Natural killer cell (primary cell): ENCODE results near the gene ASTE1. TPM values are rescaled to one million over a fixed set of nuclear protein-coding genes. Genes with fewer than 3 reads are reported as not detected.

Experiments used
- ATAC-seq, 3 donors: fragments of 150-1000 bp in 2 of 3; fragments of 200-7000 bp in 1 of 3; cut with Tn5 transposase; 1 replicate in 1 of 3; 2 replicates in 2 of 3; pipeline ENCODE4 v1.10.0; 2021; ENCODE audit warnings: mild to moderate bottlenecking in 2 of 3, moderate library complexity in 2 of 3
- DNase-seq, 2 donors: peaks; one replicate each; pipeline versions ENCODE4 v3.0.0 to v3.0.0-alpha.2; 2013 to 2021; ENCODE audit warnings: mixed read lengths in 1 of 2
- H3K27ac ChIP-seq: one replicate; pipeline ENCODE4 v1.5.1; 2013; ENCODE audit warnings: mild to moderate bottlenecking, low read length
- H3K27me3 ChIP-seq: one replicate; pipeline ENCODE4 v1.6.1; 2013; ENCODE audit warnings: low read length; ENCODE audit not compliant: control insufficient read depth, insufficient read depth
- H3K36me3 ChIP-seq: one replicate; pipeline ENCODE4 v1.6.1; 2013; ENCODE audit warnings: low read length; ENCODE audit not compliant: control insufficient read depth, insufficient read depth
- H3K4me1 ChIP-seq: one replicate; pipeline ENCODE4 v1.6.1; 2013; ENCODE audit warnings: low read length; ENCODE audit not compliant: control insufficient read depth, insufficient read depth
- H3K4me3 ChIP-seq: one replicate; pipeline ENCODE4 v1.5.1; 2013; ENCODE audit warnings: low read length
- H3K9me3 ChIP-seq: one replicate; pipeline ENCODE4 v1.6.1; 2013; ENCODE audit warnings: low read length; ENCODE audit not compliant: control insufficient read depth, insufficient read depth
- H3K27ac Mint-ChIP-seq, 2 donors: one replicate each; pipeline ENCODE4 v1.8.0; 2022; ENCODE audit warnings: mild to moderate bottlenecking in 2 of 2, mixed read lengths in 2 of 2, moderate library complexity in 1 of 2
- H3K27me3 Mint-ChIP-seq, 2 donors: one replicate each; pipeline ENCODE4 v1.8.0; 2022; ENCODE audit warnings: low read depth in 2 of 2, mixed read lengths in 2 of 2
- H3K36me3 Mint-ChIP-seq: one replicate; pipeline ENCODE4 v1.8.0; 2022; ENCODE audit warnings: mixed read lengths
- H3K4me1 Mint-ChIP-seq, 2 donors: one replicate each; pipeline ENCODE4 v1.8.0; 2022; ENCODE audit warnings: mixed read lengths in 2 of 2
- H3K4me3 Mint-ChIP-seq: one replicate; pipeline ENCODE4 v1.8.0; 2022; ENCODE audit warnings: mild to moderate bottlenecking, moderate library complexity, mixed read lengths
- H3K9me3 Mint-ChIP-seq, 2 donors: one replicate each; pipeline ENCODE4 v1.8.0; 2022; ENCODE audit warnings: mixed read lengths in 2 of 2
- WGBS: methylation state at CpG from one replicate; pipeline ENCODE4 v1.1.7; 2013; ENCODE audit warnings: missing lambda C conversion rate; ENCODE audit not compliant: insufficient coverage; 5-methylcytosine and 5-hydroxymethylcytosine counted together
- intact Hi-C: fragments of 100-400 bp; cut with micrococcal nuclease; formaldehyde crosslinking; loops from one replicate; pipeline ENCODE4 v1.14.2; 2022
- total RNA-seq, 4 donors: library from RNA; stranded (reverse); fragments of 120-200 nt in 1 of 4; gene quantifications; one replicate each; pipeline versions ENCODE4 v1.2.3 to v1.2.4, GENCODE V29; 2013 to 2022
- TF ChIP-seq, protein P1 (sequence below): fragments of 200-600 bp; IDR thresholded peaks from one replicate; pipeline ENCODE4 v1.8.0; 2022; ENCODE audit warnings: antibody characterized with exemption

The ASTE1 gene
- total RNA-seq, 3 donors from 2014 or later (not counting 1 experiment from before 2014, with no cell fraction given) = 22.8 to 28.8 (median 24.3) TPM

DNA sequence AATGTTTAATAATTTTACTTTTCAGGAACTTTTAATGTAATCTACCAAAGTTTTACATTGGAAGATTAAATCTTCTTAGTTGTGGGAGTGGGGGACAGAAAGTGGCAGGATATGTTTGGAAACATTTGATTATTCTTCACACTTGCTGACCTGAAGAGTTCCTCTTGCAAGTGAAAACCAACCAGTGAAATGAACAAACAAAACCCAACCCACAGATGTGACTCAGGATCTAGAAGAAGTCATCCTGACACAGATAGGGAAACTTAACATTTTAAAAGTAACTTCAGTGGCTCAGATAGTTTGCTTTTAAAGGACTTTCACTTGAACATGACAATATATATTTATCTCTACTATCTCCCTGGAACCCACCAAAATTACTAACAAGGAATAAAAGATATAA, 55.4 kb downstream of the ASTE1 start:
- Histone ChIP-seq H3K4me1 (no peaks in the 10 kb centered on the region), H3K9me3 (no peaks in the 10 kb centered on the region), H3K27me3 (no peaks in the 10 kb centered on the region), H3K27ac (no peak overlapping the region), H3K36me3 (peaks cover 42% of the 10 kb centered on the region), H3K4me3 (no peak overlapping the region)
- Mint-ChIP-seq H3K27me3 (no peaks in the 10 kb centered on the region), H3K4me3 (no peak overlapping the region), H3K4me1 (no peaks in the 10 kb centered on the region), H3K27ac (no peak overlapping the region), H3K36me3 (peaks cover 29% of the 10 kb centered on the region), H3K9me3 (no peaks in the 10 kb centered on the region)
- DNase-seq (no peak), ATAC-seq (no peak)
- TF ChIP-seq, protein P1, sequence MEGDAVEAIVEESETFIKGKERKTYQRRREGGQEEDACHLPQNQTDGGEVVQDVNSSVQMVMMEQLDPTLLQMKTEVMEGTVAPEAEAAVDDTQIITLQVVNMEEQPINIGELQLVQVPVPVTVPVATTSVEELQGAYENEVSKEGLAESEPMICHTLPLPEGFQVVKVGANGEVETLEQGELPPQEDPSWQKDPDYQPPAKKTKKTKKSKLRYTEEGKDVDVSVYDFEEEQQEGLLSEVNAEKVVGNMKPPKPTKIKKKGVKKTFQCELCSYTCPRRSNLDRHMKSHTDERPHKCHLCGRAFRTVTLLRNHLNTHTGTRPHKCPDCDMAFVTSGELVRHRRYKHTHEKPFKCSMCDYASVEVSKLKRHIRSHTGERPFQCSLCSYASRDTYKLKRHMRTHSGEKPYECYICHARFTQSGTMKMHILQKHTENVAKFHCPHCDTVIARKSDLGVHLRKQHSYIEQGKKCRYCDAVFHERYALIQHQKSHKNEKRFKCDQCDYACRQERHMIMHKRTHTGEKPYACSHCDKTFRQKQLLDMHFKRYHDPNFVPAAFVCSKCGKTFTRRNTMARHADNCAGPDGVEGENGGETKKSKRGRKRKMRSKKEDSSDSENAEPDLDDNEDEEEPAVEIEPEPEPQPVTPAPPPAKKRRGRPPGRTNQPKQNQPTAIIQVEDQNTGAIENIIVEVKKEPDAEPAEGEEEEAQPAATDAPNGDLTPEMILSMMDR = no peak
- intact Hi-C loops = no loop called here

DNA sequence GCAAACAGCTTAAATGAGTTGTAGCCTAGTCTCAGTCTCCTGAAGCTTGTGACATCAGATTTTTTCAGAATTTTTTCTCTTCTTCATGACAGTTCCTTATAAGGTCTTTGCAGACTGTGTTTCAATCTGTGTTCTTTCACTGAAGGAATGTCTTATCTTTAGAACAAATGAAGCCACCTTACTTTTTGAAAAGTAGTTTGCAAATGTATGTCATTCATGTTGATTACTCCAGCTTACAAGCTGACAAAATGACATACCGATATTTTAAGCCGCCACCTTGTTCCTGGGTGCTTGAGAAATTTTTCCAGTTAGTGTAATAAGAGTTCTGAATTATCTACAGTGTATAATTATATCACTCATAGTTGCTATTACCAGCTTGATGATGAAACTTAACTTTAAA, 57.0 kb downstream of the ASTE1 start:
- no peak overlapping the region for H3K4me3 ChIP-seq
- no peaks in the 10 kb centered on the region for H3K27me3 ChIP-seq
- no peak overlapping the region for H3K27ac ChIP-seq
- H3K27ac Mint-ChIP-seq = no peak overlapping the region
- peaks cover 38% of the 10 kb centered on the region for H3K36me3 ChIP-seq
- no CpG with 5 or more reads among the region's 2 CpGs for WGBS
- no peaks in the 10 kb centered on the region for H3K4me1 Mint-ChIP-seq
- H3K9me3 ChIP-seq = no peaks in the 10 kb centered on the region
- TF ChIP-seq, protein P1 = no peak
- intact Hi-C loops = no loop called here
- no peak overlapping the region for H3K4me3 Mint-ChIP-seq
- DNase-seq = no peak
- ATAC-seq = no peak
- H3K4me1 ChIP-seq = no peaks in the 10 kb centered on the region
- no peaks in the 10 kb centered on the region for H3K9me3 Mint-ChIP-seq
- H3K36me3 Mint-ChIP-seq = peaks cover 34% of the 10 kb centered on the region
- H3K27me3 Mint-ChIP-seq = no peaks in the 10 kb centered on the region

DNA sequence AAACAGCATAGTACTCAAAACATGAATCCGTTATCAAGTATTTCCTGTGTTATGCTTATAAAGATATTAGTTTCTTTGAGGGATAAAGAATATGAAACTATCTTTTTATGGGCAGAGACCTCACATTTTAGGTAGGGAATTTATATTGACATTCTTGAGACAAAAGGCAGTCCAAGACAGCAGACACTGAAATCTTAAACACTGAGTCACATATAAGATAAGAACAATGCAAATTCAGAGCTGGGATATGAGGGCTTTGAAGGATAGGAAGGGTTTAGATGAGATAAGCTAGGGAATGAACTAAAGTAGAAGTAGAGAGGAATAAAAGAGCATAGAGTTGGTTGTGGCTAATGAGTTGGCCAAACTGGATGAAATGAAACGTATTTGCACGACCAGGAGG, 58.4 kb downstream of the ASTE1 start:
- TF ChIP-seq, protein P1 = no peak
- Histone ChIP-seq H3K36me3 (peaks cover 45% of the 10 kb centered on the region), H3K9me3 (no peaks in the 10 kb centered on the region), H3K27ac (no peak overlapping the region), H3K4me1 (no peaks in the 10 kb centered on the region), H3K4me3 (no peak overlapping the region), H3K27me3 (no peaks in the 10 kb centered on the region)
- ATAC-seq (no peak), DNase-seq (no peak)
- Mint-ChIP-seq H3K27ac (no peak overlapping the region), H3K4me3 (no peak overlapping the region), H3K9me3 (no peaks in the 10 kb centered on the region), H3K36me3 (peaks cover 26% of the 10 kb centered on the region), H3K27me3 (no peaks in the 10 kb centered on the region), H3K4me1 (no peaks in the 10 kb centered on the region)
- 100% methylated on average over 2 of the region's 3 CpGs for WGBS
- intact Hi-C loops = no loop called here

DNA sequence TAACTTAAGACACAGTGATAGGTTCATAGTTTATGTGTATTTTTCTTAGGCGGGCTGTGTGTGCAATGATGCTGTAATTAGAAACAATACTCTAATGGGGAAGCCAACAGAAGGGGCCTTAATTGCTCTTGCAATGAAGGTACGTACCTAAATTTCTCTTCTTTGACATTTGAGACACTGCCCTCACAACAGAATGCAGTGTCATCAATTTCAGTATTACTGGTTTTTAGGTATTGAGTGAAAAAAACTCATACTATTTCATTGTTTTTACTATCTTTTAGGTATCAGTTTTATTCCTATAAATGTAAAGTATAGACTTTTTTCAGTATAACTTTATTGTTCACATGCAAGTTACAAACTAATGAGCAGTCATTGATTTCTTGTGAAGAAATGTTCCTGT, 59.3 kb downstream of the ASTE1 start:
- Mint-ChIP-seq H3K4me3 (no peak overlapping the region), H3K36me3 (peaks cover 19% of the 10 kb centered on the region), H3K9me3 (no peaks in the 10 kb centered on the region), H3K4me1 (no peaks in the 10 kb centered on the region), H3K27ac (no peak overlapping the region), H3K27me3 (no peaks in the 10 kb centered on the region)
- H3K36me3 ChIP-seq = peaks cover 45% of the 10 kb centered on the region
- WGBS = 100% methylated on average over 1 of the region's 2 CpGs
- intact Hi-C loops = no loop called here
- no peaks in the 10 kb centered on the region for H3K4me1 ChIP-seq
- no peaks in the 10 kb centered on the region for H3K27me3 ChIP-seq
- no peaks in the 10 kb centered on the region for H3K9me3 ChIP-seq
- no peak overlapping the region for H3K4me3 ChIP-seq
- TF ChIP-seq, protein P1 = no peak
- ATAC-seq (no peak), DNase-seq (no peak)
- no peak overlapping the region for H3K27ac ChIP-seq
